Osteoblast (primary cell): ENCODE data around the gene OBP2A. TPM values are rescaled to one million over a fixed set of nuclear protein-coding genes. Genes with fewer than 3 reads are reported as not detected.

Experiments used
- DNase-seq: peaks from one replicate; pipeline ENCODE4 v3.0.0; 2011; ENCODE audit warnings: low spot score, mixed read lengths; ENCODE audit not compliant: insufficient read length; ENCODE audit errors: missing footprints
- H2AFZ ChIP-seq: 2 replicates; pipeline ENCODE4 v1.6.0; 2011; ENCODE audit warnings: mild to moderate bottlenecking, low read length
- H3K27ac ChIP-seq: 2 replicates; pipeline ENCODE4 v1.5.1; 2011; ENCODE audit warnings: mild to moderate bottlenecking, low read depth, low read length, moderate library complexity
- H3K27me3 ChIP-seq: 2 replicates; pipeline ENCODE4 v1.6.0; 2012; ENCODE audit warnings: mild to moderate bottlenecking, control low read depth, inconsistent platforms, low read length, moderate library complexity; ENCODE audit not compliant: insufficient read depth
- H3K36me3 ChIP-seq: 2 replicates; pipeline ENCODE4 v1.5.1; 2011; ENCODE audit warnings: mild to moderate bottlenecking, low read length, control low read depth, moderate library complexity; ENCODE audit not compliant: insufficient read depth
- H3K4me1 ChIP-seq: 2 replicates; pipeline ENCODE4 v1.5.1; 2011; ENCODE audit warnings: mild to moderate bottlenecking, low read length, control low read depth, moderate library complexity; ENCODE audit not compliant: insufficient read depth
- H3K4me2 ChIP-seq: 2 replicates; pipeline ENCODE4 v1.6.0; 2011; ENCODE audit warnings: mild to moderate bottlenecking, low read length; ENCODE audit not compliant: insufficient read depth
- H3K4me3 ChIP-seq: fragments of 200-600 bp; sonication (generic); 3 replicates; pipeline ENCODE4 v1.5.1; 2012; ENCODE audit warnings: mild to moderate bottlenecking, low read length, inconsistent platforms; ENCODE audit not compliant: insufficient read depth
- H3K79me2 ChIP-seq: 2 replicates; pipeline ENCODE4 v1.6.0; 2012; ENCODE audit warnings: mild to moderate bottlenecking, low read length, control low read depth, inconsistent platforms; ENCODE audit not compliant: insufficient read depth
- H3K9me3 ChIP-seq: 2 replicates; pipeline ENCODE4 v1.5.1; 2011; ENCODE audit warnings: low read depth, low read length, control low read depth
- H4K20me1 ChIP-seq: 2 replicates; pipeline ENCODE4 v1.6.0; 2012; ENCODE audit warnings: mild to moderate bottlenecking, low read length, control low read depth; ENCODE audit not compliant: insufficient read depth
- CTCF ChIP-seq: IDR thresholded peaks from 2 replicates; pipeline ENCODE4 v1.5.1; 2011; ENCODE audit warnings: mild to moderate bottlenecking, low read depth, low read length, moderate library complexity; ENCODE audit errors: extremely low read depth
- total RNA-seq: library from RNA; depleted of rRNA; stranded (reverse); fragments of >200 nt; gene quantifications from 2 replicates; pipeline ENCODE4 v1.2.3, GENCODE V29; 2012

OBP2A gene
- total RNA-seq, 1 donor = not detected

GRCh38 chr9:135502873-135503321 lies 43.0 kb upstream of the OBP2A start:
- Histone ChIP-seq H3K27me3 (no peaks in the 10 kb centered on the region), H3K27ac (no peak overlapping the region), H3K9me3 (no peaks in the 10 kb centered on the region), H3K36me3 (peaks cover 24% of the 10 kb centered on the region), H3K4me1 (peaks cover 11% of the 10 kb centered on the region), H3K79me2 (peaks cover 19% of the 10 kb centered on the region), H2AFZ (no peak overlapping the region), H4K20me1 (peaks cover 28% of the 10 kb centered on the region), H3K4me3 (no peak overlapping the region), H3K4me2 (no peak overlapping the region)
- DNase-seq = peak; percentile 55
- no peak for TF ChIP-seq CTCF

- Histone ChIP-seq H2AFZ (no peak overlapping the region), H3K79me2 (peaks cover 19% of the 10 kb centered on the region), H4K20me1 (peaks cover 28% of the 10 kb centered on the region), H3K27me3 (no peaks in the 10 kb centered on the region), H3K4me3 (no peak overlapping the region), H3K4me1 (peaks cover 11% of the 10 kb centered on the region), H3K9me3 (no peaks in the 10 kb centered on the region), H3K36me3 (peaks cover 24% of the 10 kb centered on the region), H3K4me2 (no peak overlapping the region), H3K27ac (no peak overlapping the region)
- TF ChIP-seq CTCF = no peak
- DNase-seq = peak; percentile 65
Measured at GRCh38 chr9:135503371-135504261, 42.3 kb upstream of the OBP2A start.

GRCh38 chr9:135504262-135505243 lies 41.4 kb upstream of the OBP2A start:
- peak; percentile 88 for TF ChIP-seq CTCF
- DNase-seq = peak; percentile 98

More at GRCh38 chr9:135504262-135505243, 41.4 kb upstream of the OBP2A start:
- no peak overlapping the region for H3K4me3 ChIP-seq
- H3K36me3 ChIP-seq = peaks cover 24% of the 10 kb centered on the region
- H3K27me3 ChIP-seq = no peaks in the 10 kb centered on the region
- H4K20me1 ChIP-seq = peaks cover 28% of the 10 kb centered on the region
- H2AFZ ChIP-seq = no peak overlapping the region
- no peaks in the 10 kb centered on the region for H3K9me3 ChIP-seq
- H3K79me2 ChIP-seq = peaks cover 19% of the 10 kb centered on the region
- no peak overlapping the region for H3K4me2 ChIP-seq
- H3K4me1 ChIP-seq = peaks cover 11% of the 10 kb centered on the region
- no peak overlapping the region for H3K27ac ChIP-seq
